HG03442 (cell line): ENCODE measurements around the gene GDF9.

ENCODE experiments used
- ATAC-seq: cut with Tn5 transposase; IDR thresholded peaks from one replicate; pipeline ENCODE4 v1.9.1; 2021; ENCODE audit warnings: mild to moderate bottlenecking, moderate library complexity; ENCODE audit not compliant: unreplicated experiment

Gene GDF9

GRCh38 chr5:132866342-132867045 is at the start of gene GDF9, which contains the start of gene UQCRQ:
Gene GDF9 (minus strand): TSS chr5:132866469. CDS start chr5:132864533, 1,936 bp downstream.
Gene UQCRQ (plus strand): TSS chr5:132866642. CDS start chr5:132866882, 240 bp downstream.
- peak; percentile 97 for ATAC-seq

- no peak for ATAC-seq
These were observed 49.4 kb upstream of the GDF9 start for GRCh38 chr5:132915681-132916080.

- no peak for ATAC-seq
These were observed 43.4 kb upstream of the GDF9 start for GRCh38 chr5:132909702-132910101.

- no peak for ATAC-seq
These were observed 40.9 kb upstream of the GDF9 start for GRCh38 chr5:132907161-132907560.

- ATAC-seq: no peak
These were observed 39.7 kb upstream of the GDF9 start for GRCh38 chr5:132905938-132906337.

- no peak for ATAC-seq
These were observed 35.5 kb upstream of the GDF9 start for GRCh38 chr5:132901730-132902129.

GRCh38 chr5:132901036-132901435 is 34.8 kb upstream of the GDF9 start:
- ATAC-seq: no peak

GRCh38 chr5:132898094-132898493 is 31.8 kb upstream of the GDF9 start:
- ATAC-seq: no peak

- no peak for ATAC-seq
These were observed 30.4 kb upstream of the GDF9 start for GRCh38 chr5:132896685-132897084.

GRCh38 chr5:132895719-132896305 is 29.5 kb upstream of the GDF9 start:
- no peak for ATAC-seq

GRCh38 chr5:132890817-132891216 is 24.5 kb upstream of the GDF9 start:
- ATAC-seq: no peak

- no peak for ATAC-seq
These were observed 23.2 kb upstream of the GDF9 start for GRCh38 chr5:132889501-132889900.

GRCh38 chr5:132887283-132887682 is 21.0 kb upstream of the GDF9 start:
- no peak for ATAC-seq

GRCh38 chr5:132886064-132886823 is 20.0 kb upstream of the GDF9 start:
- no peak for ATAC-seq

- ATAC-seq: no peak
These were observed 18.3 kb upstream of the GDF9 start for GRCh38 chr5:132884548-132884947.

- ATAC-seq: peak; percentile 59
These were observed 17.1 kb upstream of the GDF9 start for GRCh38 chr5:132883261-132883834.

- no peak for ATAC-seq
These were observed 11.7 kb upstream of the GDF9 start for GRCh38 chr5:132877938-132878337.

- no peak for ATAC-seq
These were observed 11.2 kb upstream of the GDF9 start for GRCh38 chr5:132877466-132877865.

- ATAC-seq: no peak
These were observed 9.9 kb upstream of the GDF9 start for GRCh38 chr5:132876020-132876759.

- no peak for ATAC-seq
These were observed 7.6 kb upstream of the GDF9 start for GRCh38 chr5:132873930-132874271.
